ENCODE data around the gene UBE2J2.

Gene UBE2J2

DNA sequence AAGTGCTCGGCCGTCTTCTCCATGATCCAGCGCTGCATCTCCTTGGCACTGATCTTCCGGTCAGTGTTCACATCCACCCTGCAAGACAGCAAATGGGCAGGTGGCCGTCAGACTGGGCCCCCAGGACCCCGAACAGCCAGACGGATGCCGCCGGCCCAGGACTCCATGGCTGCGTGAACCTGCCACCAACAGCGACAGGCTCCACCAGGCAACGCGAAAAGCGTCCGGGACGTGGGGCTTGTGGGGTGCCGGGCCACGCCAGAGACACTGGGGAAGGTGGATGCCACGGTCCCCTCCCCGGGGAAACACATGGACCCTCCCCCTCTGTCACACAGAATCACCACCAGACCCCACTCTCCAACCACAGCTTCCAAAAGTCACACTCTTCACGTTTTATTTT is 49.8 kb downstream of the UBE2J2 start:
- DNase-seq, result no peak

DNA sequence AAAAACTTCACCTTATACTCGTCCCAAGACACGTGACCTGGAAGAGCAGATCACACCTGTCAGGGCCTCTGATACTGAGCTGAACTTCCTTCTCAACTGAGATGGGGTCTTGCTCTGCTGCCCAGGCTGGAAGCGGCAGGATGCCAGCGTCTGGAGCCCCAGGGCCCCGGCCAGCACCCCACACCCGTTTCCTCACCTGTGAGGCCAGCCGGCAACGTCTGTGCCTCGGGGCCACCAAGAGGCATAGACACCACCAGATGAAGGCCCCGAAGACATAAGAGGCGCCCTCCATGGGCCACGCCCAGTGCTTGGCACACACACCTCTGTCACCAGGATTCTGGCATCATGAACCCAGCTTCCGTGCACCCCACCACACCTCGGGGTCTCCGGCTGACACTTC is 50.3 kb downstream of the UBE2J2 start:
- DNase-seq, result no peak

DNA sequence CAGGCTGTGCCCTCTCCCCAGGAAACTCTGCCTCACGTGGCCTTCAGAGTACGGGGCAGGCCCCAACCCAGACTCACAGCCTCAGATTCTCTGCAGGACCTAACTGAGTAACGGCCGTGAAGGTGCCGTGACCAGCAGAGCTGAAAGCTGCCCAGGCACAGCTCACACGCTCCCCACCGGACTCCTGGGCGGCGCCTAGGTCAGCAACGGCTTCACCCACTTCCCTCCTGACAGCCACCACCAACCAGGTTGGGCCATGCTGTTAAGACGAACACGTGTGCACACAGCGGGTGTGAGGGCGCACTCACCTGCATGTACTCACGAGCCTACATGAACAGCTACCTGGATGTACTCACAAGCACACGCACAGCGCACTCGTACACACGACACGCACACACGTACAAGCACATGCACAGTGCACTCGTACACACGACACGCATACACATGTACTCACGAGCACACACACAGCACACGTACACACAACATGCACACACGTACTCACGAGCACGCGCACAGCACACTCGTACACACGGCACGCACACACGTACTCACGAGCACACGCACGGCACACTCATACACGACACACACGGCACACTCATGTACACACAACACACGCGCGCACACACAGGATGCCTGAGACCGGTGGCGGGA is 51.0 kb downstream of the UBE2J2 start:
- no peak for DNase-seq

DNA sequence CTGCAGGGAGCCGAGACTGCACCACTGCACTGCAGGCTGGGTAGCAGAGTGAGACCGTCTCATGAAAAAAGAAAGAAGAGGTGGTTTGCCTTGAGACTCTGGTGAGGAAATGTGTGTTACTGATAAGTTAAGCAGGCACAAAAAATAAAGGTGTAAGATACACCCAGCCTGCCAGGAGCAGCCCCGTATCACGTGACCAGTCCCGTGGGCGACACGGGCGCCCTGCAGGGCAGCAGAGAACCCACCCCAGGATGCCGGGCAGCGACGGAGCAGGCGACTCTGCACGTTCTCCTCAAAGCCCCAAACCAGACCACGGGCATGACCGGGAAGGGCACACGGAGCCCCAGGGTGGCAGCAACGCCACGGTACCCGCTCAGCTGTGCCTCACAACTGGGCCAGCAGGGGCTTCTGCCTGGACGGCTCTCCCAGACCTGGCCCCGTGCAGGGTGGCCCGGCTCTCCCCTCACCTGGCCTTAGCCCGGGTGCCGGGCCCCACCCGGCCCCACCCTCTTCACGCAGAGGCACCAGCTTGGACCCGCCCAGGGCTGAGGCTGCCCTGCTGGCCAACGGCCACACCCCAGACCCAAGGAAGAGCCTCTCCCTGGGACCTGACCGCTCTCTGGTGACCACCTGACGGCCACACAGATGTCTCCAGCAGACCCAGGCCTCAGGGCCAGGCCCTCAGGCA is 51.6 kb downstream of the UBE2J2 start:
- no peak for DNase-seq

DNA sequence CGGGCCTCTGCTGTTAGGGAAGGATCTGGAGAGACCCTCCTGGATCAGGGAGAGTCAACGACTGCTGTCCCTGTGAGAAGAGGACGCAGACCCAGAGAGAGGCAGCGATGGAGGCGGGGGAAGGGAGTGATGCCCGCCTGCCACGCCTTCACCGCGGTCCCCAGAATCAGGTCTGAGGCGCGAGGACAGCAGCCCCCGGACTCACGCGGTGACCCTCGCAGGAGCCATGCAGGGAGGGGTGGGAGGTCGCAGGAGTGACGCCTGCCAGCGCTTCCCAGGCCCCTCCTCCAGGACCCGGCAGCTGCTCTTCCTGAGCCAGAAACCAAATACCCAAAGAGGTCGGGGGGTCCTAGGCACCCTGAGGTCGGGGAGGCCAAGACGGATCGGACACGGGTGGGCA is 53.5 kb downstream of the UBE2J2 start:
- no peak for DNase-seq

DNA sequence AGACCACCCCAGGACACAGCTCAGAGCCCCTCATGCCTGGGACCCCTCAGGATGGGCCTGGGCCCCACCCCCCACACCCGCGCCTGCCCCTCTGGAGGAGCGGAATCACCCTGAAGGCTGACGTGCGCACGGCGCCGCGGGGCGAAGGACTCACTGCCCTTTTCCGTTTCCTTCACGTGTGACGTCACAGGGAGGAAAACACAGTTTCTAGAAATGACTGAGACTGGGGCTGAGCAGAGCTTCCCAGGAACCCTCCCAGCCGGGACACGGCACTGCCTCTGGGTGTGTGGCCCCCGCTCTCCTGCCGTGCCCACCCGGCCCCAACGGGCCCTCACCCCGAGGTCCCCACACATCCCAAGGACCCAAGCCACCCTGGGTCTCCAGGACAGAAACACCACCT is 54.3 kb downstream of the UBE2J2 start:
- no peak for DNase-seq

DNA sequence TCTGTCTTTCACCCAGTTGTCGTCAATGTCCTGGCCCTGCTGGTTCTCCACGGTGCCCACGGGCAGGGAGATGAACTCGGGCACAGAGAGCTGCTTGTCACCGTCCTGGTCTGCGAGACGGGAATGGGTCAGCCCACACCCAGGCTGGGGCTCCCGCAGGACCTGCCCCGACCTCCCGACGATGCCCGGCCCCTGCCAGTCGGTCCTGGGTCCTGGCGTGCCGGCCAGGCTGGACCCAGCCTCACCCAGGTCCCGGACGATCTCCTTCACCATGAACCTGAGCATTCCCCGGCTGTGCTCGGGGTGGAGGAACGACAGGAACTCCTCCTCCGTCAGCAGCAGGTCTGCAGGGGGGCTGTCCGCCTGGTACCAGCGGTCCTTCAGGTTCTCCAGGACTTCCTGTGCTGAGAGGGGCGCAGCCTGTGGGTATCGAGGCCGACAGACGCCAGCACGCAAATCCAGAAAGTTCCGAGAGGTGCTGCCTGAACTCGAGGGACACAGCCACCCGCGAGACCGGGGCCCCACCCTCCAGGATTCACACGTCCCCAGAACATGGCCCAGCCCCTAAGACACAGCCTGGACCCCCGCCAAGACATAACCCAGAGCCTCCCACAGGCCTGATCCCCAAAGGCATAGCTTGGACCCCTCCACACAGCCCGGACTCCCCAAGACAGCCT is 55.0 kb downstream of the UBE2J2 start:
- DNase-seq, result no peak

DNA sequence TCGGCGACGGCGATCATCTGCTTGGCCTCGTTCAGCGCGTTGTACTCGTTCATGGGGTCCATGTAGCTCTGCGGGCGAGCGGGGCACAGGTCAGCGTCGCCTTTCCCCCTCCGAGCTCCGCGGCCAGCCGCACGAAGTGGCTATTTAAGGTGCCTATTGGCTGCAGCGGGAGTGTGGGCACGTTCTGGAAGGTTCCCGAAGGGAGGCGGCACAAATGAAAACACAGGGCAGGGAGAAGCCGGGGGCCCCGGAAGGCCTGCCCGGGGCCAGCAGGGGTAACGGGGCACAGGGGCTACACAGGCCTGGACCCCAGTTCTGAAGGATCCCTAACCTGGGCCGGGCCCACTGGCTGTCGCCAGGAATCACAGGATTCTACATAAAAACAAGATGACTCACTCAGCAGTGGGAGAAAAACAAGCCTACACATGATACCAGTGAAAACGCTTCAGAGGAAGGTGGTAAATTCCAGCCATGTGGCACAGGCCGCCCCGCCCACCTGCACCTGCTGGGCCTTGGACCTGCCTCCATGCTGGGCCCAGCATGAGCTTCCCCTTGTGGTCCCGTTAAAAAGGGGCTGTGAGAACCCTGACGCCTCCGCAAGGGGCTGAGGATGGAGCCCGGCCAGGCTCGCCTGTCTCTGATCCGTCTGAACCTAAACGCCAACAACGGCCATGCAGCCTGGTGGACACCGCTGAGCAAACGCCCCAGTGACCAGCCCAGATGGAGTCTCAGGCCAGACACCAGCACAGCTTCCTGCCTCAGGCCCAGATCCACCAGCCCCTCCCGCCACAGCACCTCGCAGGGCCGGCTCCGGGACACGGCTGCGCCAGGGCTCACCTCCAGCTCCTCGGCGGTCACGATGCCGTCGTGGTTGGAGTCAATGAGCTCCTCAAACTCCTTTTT is 55.8 kb downstream of the UBE2J2 start:
- no peak for DNase-seq

DNA sequence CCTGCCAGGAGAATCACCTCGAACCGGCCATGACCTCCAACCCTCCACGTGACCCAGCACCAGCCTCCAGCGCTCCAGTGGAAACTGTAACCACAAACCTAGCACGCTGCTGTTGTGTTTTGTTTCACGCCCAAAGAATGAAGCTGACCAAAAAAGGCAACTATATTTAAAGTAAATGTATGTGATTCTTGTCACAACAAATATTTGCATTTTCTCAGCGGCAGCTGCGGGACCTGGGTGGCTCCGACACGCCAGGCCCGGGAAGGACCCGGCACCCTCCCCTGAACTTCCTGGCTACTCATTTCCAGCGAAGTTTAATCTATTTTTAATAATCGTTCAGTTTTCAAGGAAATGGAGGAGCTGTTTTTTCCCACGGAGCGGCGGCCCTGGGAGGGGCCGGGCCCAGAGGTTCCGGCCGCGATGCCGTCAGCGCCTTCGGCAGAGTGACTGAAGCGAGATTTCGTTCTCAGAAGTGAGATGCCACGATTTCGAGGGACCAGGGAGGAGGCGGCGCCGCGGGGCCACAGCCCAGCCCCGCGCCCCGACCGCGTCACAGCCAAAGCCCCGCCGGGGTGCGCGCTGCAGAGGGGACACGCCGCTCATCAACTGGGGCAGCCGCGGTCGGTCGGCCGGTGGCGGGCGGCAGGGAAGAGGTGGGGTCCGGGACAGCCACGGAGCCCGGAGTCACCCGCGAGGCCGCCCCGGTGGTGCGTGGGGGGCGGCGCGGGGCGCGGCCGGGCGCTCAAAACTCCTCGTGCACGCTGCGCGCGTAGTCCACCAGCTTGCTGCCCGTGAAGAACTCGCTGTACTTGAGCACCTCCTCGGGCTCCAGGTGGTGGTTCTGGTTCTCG is 56.7 kb downstream of the UBE2J2 start:
- no peak for DNase-seq

DNA sequence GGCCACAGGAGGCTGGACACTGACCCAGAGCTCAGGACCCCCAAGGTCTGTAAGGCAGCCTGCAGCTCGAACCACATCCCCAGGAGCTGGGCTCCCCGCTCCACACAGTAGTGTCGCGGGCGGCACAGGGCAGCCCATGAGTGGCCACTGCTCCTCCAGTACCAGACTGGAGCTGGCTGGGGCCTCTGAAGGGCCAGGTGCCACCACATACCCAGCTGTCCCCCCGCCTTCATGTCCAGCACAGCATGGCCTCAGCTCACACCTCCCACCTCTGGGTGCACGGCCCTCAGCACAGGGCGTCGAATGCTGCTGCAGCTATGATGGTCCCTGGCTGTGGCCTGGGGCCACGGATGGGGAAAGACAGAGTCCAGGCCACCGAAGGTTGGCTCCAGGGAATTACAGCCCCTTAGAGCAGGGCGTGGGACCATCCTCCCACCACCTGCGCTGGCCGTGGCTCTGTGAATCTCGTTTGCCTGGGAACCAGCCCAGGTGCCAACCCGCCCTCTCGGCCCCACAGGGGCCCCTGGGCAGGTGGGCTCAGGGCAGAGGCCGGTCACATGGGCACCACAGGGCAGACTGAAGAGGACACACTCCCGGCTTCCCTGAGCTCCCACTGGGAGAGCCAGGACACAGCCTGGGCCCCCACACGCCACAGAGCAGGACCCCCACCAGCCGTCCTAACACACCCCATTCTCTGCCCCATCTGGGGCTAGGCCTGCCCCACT is 57.6 kb downstream of the UBE2J2 start:
- DNase-seq, result no peak

DNA sequence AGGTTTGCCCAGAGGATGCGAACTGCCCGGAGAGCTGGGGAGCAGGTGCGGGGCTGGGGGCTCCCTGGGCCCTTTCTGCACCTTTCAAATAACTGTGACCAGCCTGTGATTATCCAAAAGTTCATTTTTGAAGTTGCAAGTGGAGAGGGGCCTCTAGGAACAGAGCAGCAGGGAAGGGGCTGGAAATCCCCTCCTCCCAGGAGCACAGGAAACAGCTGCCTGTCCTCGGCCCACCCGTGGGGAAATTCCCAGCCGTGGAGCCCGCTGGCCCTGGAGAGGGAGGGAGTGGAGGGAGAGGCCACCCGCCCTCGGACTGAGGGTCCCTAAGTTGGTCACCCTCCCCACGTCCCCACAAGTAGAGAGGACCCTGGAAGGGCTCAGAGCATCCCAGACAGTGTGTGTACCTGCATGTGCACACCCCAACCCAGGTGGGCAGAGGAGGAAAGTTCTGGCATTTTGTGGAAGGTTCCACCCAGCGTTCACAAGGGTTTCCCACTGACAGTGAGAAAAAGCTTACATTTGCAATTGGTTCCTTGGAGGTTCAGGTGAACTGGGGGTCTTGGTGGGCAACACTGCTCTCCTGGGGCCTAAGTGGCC is 58.5 kb downstream of the UBE2J2 start:
- no peak for DNase-seq

DNA sequence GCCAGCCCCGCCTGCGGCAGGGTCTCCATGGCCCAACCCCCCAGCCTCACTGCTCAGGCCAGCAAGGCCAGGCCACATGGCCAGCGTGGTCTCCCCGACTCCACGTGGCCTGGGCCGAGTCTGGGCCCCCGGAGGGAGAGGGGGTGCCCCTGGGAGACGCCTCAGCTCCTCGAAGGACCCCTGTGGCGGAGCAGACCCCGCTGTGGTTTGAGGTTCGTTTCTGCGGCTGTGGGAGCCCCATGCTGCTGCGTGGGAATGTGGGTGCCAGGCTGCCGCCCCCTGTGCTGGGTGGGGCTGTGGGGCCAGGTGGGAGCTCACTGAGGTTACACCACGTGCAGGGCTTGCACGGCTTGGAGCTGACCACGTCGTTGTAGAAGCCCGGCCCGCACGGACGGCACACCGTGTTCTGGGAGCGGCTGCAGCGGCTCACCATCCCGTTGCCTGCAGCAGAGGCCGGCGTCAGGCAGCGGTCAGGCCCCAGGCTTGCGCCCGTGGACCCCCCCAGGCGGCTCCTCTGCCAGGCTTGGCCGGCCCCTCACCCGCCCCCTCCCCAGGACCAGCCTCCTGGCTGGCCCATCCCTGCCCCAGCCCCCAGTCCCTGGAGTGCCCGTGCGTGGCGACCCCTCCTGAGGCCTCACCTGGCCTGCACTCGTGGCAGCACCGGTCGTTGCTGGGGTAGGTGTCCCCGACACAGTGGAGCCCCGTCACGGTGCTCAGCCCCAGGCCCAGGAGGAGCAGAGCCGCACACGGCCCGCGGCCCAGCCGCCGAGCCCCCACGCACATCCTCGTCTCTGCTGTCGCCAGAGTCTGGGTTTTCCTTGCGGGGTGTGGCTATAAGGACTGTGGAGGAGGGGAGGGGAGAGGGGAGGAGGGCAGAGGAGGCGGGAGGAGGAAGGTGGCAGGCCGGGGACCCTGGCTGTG is 60.0 kb downstream of the UBE2J2 start, which contains the start of gene TNFRSF4:
Gene TNFRSF4, minus strand, starts transcription at position 809 of the 921 bp plus-strand sequence. Its CDS starts 26 bp downstream, at position 783.
- no peak for DNase-seq

DNA sequence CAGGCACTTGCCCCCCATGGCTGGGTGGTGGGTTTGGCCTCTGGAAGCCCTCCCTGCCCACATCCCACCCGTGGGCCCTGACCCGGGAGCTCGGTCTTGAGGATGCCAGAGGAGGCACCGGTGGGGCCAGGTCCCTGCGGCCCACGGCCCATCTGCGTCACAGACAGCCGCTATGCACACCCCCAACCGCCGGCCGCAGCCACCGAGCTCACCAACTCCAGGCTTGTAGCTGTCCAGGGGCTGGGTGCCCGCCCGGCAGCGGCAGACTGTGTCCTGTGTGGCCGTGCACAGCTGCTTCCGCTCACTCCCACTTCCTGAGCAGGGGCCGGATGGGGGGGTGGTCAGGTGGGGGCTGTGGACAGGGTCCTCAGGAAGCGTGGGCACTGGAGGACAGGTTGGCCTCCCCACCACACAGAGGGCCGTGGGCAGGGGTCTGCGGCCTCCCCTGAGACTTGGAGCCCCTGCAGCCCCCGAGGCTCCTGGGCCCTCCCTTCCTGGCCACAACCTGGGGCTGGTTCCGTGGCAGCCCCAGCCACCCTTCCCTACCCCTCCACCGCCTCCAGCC is 60.8 kb downstream of the UBE2J2 start:
- DNase-seq, result no peak

DNA sequence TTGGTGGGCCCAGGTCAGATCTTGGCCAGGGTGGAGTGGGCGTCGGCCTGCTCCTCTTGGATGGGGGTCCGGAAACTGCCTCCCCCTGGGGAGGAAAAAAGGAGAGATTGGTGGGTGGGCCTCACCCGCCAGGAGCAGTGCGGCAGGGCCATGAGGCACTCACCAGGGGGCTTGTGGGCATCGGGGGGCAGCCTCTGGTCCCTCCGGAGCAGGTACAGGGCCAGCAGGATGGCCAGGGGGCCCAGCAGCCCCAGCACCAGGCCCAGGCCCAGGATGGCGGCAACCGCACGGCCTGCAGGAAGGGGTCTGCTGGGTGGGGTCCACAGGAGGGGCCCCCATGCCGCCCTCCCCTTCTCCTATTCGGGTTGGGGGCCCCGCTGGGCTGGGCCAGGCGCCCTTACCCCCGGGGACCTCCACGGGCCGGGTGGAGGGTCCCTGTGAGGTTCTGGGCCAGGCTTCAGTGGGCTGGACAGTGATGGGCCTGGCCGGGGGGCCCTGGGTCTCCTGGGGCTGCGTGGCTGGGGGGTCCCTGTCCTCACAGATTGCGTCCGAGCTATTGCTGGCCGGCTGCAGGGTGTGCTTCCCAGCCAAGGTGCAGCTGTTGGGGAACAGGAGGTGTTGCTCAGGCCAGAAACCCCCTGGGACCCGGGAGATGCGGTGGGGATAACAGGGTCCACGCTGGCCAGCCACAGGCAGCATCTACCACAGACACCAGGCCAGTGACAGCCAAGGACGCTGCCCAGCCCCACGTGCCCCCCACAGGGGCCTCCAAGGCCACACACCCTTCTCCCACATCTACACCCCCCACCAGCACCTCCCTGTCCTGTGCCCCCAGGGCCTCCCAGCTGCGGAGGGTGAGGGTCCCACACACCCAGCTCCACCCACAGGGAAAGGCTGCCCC is 61.9 kb downstream of the UBE2J2 start:
- DNase-seq, result no peak

DNA sequence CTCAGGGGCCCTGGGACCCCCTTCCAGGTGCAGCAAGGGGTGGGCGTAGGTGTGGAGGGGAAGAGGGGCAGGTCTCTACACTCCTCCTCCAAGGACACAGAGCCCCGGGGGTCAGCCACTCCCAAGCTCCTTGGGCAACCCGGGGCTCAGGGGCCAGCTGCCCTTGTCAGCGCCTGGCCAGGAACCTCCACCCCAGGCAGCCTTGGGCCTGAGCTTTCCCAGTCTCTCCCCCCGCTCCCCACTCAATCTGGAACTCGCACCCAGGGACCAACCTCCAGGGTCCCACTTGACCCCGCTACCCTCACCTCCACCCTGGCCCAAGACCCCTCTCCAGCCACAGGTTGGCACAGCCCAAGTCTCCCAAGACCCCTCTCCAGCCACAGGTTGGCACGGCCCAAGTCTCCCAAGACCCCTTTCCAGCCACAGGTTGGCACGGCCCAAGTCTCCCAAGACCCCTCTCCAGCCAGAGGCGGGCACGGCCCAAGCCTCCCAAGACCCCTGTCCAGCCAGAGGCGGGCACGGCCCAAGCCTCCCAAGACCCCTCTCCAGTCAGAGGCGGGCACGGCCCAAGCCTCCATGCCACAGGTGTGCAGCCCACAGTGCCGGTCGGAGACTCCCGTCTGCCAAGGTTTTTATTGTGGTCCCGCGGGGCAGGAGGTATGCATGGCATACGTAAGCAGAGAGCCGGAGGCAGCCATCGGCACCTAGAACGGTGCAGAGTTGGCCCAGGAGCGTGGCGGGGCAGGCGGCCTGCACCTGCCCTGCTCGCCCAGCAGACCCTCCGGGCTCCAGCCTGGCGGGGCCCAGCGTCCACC is 62.7 kb downstream of the UBE2J2 start:
- DNase-seq, result no peak

DNA sequence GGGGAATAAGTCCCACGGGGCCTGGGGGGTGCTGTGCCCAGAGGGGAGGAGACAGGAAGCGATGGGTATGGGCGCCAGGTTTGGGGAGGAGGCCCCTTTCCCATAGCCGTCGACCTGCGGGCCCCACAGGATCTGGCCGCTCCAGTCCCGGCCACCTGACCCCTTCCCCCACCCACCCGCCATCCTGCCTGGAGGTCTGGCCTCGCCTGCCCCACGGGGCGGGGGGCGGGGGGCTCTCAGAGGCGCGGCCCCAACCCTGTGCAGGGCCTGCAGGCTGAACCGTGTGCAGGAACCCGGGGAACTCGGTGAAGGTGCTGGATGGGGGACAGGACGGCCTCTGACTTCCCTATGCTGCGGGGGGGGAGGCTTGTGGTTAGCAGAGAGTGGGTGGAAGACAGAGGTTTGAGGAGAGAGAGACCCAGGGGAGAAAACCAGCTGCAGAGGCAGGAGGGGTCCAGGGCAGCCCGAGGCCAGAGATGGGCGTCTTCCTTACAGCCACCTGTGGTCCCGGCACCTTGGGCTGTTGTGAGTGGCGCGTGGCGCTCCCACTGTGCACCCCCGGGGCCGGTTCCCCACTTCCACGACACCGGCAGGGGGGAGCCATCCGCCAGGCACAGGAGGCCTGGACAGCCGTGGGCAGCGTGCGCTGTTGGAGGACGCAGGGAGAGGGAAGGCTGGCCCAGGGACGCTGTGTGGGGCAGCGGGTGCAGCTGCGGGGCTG is 64.8 kb downstream of the UBE2J2 start:
- DNase-seq, result peak; percentile 27

DNA sequence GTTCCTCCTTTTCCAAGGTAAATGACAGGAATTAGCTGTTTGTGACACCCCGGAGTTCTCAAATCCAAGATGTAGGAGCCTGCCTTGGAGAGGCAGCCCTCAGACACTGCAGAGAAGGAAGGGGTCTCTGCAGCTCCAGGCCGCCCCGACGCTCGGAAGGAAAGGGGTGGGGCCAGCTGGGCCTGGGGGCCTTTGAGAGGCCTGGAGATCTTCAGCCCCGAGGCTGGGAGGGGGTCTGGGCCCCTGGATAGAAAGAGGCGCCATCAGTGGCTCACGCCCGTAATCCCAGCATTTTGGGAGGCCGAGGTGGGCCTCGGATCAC is 66.1 kb downstream of the UBE2J2 start:
- DNase-seq, result no peak

Data from fibroblast of upper back skin (primary cell).